ENCODE results near the gene MSH5.

DNA sequence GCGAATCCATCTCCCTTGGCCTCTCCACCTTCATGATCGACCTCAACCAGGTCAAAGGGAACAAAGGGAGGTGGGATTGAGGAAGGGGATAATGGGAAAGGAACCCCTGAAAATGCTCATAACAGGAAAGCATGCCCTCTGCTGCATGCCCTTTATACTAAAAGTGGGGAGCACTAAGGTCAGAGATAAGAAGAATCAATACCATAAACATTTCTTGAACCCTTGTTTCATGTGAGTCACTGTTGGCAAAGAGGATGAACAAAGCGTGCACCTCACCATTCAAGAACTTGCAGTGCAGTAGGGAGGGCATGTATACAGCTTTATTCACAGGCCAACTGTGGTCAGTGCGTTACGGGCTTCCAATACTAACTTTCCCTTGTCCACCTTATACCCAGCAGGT, 21.0 kb downstream of the MSH5 start:
- TF ChIP-seq, protein P1, sequence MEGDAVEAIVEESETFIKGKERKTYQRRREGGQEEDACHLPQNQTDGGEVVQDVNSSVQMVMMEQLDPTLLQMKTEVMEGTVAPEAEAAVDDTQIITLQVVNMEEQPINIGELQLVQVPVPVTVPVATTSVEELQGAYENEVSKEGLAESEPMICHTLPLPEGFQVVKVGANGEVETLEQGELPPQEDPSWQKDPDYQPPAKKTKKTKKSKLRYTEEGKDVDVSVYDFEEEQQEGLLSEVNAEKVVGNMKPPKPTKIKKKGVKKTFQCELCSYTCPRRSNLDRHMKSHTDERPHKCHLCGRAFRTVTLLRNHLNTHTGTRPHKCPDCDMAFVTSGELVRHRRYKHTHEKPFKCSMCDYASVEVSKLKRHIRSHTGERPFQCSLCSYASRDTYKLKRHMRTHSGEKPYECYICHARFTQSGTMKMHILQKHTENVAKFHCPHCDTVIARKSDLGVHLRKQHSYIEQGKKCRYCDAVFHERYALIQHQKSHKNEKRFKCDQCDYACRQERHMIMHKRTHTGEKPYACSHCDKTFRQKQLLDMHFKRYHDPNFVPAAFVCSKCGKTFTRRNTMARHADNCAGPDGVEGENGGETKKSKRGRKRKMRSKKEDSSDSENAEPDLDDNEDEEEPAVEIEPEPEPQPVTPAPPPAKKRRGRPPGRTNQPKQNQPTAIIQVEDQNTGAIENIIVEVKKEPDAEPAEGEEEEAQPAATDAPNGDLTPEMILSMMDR (IDR thresholded peaks at IDR 0.05): no peak
- TF ChIP-seq POLR2A (IDR thresholded peaks at IDR 0.05; ENCODE audit: low read depth): no peak
- no peak for TF ChIP-seq EP300 (IDR thresholded peaks at IDR 0.05)

Measured in esophagus muscularis mucosa (tissue), 4 donors.